Measurements from ENCODE around the gene HNRNPA3. TPM values are rescaled to one million over a fixed set of nuclear protein-coding genes. Genes with fewer than 3 reads are reported as not detected.

The HNRNPA3 gene
- total and polyA plus RNA-seq, 2 of the 13 experiments (the other 11 are each of a cell fraction or from before 2014, with no cell fraction given): 73.3 to 97.7 TPM

DNA sequence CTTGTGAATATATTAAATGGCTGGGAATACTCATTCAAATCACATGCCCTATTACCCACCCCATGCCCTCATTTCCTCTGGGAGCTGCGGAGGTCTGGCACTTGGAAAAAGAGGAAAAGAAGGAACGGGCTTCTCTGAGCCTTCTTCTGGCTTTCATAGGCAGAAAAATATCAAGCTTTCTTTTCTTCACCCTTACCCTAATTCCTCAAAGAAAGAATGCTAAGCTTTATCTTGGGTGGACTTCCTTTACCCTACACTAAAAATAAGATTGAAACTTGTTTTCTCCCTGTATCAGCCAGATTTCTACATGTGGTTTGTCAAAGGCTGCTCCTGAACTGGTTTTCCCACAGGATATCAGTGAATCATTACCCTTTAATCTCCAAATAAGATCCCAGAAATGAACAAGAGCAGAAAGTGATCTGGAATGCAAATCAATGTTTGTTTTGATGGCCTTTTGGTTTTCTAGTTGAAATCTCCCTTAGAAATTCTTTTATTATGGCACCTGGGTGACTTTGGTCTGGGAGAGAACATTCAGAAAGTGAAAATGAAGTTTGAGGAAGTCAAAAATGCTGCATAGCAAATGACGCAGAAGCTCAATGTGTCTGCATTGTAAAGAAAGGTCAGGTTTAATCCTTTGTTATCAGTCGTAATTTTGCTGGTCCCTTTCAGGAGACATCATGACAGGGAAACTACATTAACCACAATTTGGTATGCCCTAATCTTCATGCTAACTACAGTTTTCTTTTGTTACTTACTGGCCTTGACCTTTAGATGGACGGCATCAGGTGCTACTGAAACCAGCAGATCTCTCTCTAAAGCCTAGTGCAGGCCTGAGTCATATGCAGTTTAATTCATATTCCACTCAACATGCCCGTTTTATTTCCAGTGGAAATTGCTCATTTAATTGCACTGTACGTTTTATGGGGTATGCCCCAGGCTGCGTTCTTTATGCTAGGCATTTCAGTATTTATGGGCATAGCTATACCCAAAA, 46.6 kb upstream of the HNRNPA3 start (continued):
- peak; percentile 55; the same call in 1 of the 2 replicates for TF ChIP-seq SALL1 (CRISPR knock-in tag; IDR thresholded peaks at IDR 0.05)
- TF ChIP-seq ZNF33A (CRISPR knock-in tag; IDR thresholded peaks at IDR 0.05; ENCODE audit: borderline replicate concordance): no peak
- TF ChIP-seq FOXA1 (IDR thresholded peaks at IDR 0.05): no peak
- TF ChIP-seq FOXA1 (CRISPR knock-in tag; IDR thresholded peaks at IDR 0.05): peak; percentile 19; the same call in 1 of the 2 replicates
- TF ChIP-seq FOXC1 (CRISPR knock-in tag; IDR thresholded peaks at IDR 0.05; ENCODE audit: borderline replicate concordance): no peak
- TF ChIP-seq, protein P1, sequence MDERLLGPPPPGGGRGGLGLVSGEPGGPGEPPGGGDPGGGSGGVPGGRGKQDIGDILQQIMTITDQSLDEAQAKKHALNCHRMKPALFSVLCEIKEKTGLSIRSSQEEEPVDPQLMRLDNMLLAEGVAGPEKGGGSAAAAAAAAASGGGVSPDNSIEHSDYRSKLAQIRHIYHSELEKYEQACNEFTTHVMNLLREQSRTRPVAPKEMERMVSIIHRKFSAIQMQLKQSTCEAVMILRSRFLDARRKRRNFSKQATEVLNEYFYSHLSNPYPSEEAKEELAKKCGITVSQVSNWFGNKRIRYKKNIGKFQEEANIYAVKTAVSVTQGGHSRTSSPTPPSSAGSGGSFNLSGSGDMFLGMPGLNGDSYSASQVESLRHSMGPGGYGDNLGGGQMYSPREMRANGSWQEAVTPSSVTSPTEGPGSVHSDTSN (CRISPR knock-in tag; IDR thresholded peaks at IDR 0.05): no peak
- 0 out of 2 replicates have a peak, but pooled peaks have one; percentile 46 for TF ChIP-seq NFIC (IDR thresholded peaks at IDR 0.05; ENCODE audit: low read length)
- TF ChIP-seq CENPX (CRISPR knock-in tag; IDR thresholded peaks at IDR 0.05): no peak
- TF ChIP-seq, protein P2, sequence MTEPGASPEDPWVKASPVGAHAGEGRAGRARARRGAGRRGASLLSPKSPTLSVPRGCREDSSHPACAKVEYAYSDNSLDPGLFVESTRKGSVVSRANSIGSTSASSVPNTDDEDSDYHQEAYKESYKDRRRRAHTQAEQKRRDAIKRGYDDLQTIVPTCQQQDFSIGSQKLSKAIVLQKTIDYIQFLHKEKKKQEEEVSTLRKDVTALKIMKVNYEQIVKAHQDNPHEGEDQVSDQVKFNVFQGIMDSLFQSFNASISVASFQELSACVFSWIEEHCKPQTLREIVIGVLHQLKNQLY (CRISPR knock-in tag; IDR thresholded peaks at IDR 0.05): no peak
- TF ChIP-seq, protein P3, sequence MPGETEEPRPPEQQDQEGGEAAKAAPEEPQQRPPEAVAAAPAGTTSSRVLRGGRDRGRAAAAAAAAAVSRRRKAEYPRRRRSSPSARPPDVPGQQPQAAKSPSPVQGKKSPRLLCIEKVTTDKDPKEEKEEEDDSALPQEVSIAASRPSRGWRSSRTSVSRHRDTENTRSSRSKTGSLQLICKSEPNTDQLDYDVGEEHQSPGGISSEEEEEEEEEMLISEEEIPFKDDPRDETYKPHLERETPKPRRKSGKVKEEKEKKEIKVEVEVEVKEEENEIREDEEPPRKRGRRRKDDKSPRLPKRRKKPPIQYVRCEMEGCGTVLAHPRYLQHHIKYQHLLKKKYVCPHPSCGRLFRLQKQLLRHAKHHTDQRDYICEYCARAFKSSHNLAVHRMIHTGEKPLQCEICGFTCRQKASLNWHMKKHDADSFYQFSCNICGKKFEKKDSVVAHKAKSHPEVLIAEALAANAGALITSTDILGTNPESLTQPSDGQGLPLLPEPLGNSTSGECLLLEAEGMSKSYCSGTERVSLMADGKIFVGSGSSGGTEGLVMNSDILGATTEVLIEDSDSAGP (CRISPR knock-in tag; IDR thresholded peaks at IDR 0.05; ENCODE audit: borderline replicate concordance): no peak
- no peak for TF ChIP-seq KLF12 (CRISPR knock-in tag; IDR thresholded peaks at IDR 0.05; ENCODE audit: borderline replicate concordance)
- no peak for TF ChIP-seq ZBTB42 (CRISPR knock-in tag; IDR thresholded peaks at IDR 0.05)
- TF ChIP-seq, protein P4, sequence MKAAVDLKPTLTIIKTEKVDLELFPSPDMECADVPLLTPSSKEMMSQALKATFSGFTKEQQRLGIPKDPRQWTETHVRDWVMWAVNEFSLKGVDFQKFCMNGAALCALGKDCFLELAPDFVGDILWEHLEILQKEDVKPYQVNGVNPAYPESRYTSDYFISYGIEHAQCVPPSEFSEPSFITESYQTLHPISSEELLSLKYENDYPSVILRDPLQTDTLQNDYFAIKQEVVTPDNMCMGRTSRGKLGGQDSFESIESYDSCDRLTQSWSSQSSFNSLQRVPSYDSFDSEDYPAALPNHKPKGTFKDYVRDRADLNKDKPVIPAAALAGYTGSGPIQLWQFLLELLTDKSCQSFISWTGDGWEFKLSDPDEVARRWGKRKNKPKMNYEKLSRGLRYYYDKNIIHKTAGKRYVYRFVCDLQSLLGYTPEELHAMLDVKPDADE (CRISPR knock-in tag; IDR thresholded peaks at IDR 0.05): no peak
- no peak for TF ChIP-seq ZNF878 (CRISPR knock-in tag; IDR thresholded peaks at IDR 0.05)
- TF ChIP-seq, protein P5, sequence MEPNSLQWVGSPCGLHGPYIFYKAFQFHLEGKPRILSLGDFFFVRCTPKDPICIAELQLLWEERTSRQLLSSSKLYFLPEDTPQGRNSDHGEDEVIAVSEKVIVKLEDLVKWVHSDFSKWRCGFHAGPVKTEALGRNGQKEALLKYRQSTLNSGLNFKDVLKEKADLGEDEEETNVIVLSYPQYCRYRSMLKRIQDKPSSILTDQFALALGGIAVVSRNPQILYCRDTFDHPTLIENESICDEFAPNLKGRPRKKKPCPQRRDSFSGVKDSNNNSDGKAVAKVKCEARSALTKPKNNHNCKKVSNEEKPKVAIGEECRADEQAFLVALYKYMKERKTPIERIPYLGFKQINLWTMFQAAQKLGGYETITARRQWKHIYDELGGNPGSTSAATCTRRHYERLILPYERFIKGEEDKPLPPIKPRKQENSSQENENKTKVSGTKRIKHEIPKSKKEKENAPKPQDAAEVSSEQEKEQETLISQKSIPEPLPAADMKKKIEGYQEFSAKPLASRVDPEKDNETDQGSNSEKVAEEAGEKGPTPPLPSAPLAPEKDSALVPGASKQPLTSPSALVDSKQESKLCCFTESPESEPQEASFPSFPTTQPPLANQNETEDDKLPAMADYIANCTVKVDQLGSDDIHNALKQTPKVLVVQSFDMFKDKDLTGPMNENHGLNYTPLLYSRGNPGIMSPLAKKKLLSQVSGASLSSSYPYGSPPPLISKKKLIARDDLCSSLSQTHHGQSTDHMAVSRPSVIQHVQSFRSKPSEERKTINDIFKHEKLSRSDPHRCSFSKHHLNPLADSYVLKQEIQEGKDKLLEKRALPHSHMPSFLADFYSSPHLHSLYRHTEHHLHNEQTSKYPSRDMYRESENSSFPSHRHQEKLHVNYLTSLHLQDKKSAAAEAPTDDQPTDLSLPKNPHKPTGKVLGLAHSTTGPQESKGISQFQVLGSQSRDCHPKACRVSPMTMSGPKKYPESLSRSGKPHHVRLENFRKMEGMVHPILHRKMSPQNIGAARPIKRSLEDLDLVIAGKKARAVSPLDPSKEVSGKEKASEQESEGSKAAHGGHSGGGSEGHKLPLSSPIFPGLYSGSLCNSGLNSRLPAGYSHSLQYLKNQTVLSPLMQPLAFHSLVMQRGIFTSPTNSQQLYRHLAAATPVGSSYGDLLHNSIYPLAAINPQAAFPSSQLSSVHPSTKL (CRISPR knock-in tag; IDR thresholded peaks at IDR 0.05): peak; percentile 86
- TF ChIP-seq GTF3A (CRISPR knock-in tag; conservative IDR thresholded peaks at IDR 0.05): no peak
- TF ChIP-seq, protein P6, sequence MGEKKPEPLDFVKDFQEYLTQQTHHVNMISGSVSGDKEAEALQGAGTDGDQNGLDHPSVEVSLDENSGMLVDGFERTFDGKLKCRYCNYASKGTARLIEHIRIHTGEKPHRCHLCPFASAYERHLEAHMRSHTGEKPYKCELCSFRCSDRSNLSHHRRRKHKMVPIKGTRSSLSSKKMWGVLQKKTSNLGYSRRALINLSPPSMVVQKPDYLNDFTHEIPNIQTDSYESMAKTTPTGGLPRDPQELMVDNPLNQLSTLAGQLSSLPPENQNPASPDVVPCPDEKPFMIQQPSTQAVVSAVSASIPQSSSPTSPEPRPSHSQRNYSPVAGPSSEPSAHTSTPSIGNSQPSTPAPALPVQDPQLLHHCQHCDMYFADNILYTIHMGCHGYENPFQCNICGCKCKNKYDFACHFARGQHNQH (CRISPR knock-in tag; IDR thresholded peaks at IDR 0.05): 0 out of 2 replicates have a peak, but pooled peaks have one; percentile 16

Data from HepG2 (cell line).